Skeletal muscle tissue (tissue), 4 donors: Measurements from ENCODE around the gene OR13A1. TPM values are rescaled to one million over a fixed set of nuclear protein-coding genes. Genes with fewer than 3 reads are reported as not detected.
"Not testable (repeated sequence)": the region's sequence is repeated elsewhere in the genome, so short reads cannot be mapped to it uniquely, and the experiment has no call there.

Experiments
- H3K27ac ChIP-seq: one replicate; pipeline ENCODE4 v1.7.0; 2013; ENCODE audit warnings: mild to moderate bottlenecking, low read depth, low read length, inconsistent platforms
- H3K27me3 ChIP-seq, 3 donors: one replicate each; pipeline ENCODE4 v1.7.0; 2013; ENCODE audit warnings: low read length in 3 of 3; ENCODE audit not compliant: control insufficient read depth in 3 of 3, insufficient read depth in 3 of 3
- H3K36me3 ChIP-seq, 3 donors: one replicate each; pipeline ENCODE4 v1.7.0; 2013; ENCODE audit warnings: low read length in 3 of 3; ENCODE audit not compliant: control insufficient read depth in 3 of 3, insufficient read depth in 3 of 3
- H3K4me1 ChIP-seq, 3 donors: one replicate each; pipeline ENCODE4 v1.7.0; 2013; ENCODE audit warnings: low read length in 3 of 3, mild to moderate bottlenecking in 3 of 3; ENCODE audit not compliant: control insufficient read depth in 3 of 3, insufficient read depth in 3 of 3
- H3K4me3 ChIP-seq, 3 donors: one replicate each; pipeline ENCODE4 v1.7.0; 2013; ENCODE audit warnings: low read length in 3 of 3
- H3K9ac ChIP-seq, 3 donors: one replicate each; pipeline ENCODE4 v1.7.0; 2013; ENCODE audit warnings: low read length in 3 of 3, mild to moderate bottlenecking in 3 of 3, moderate library complexity in 2 of 3, low read depth in 1 of 3
- H3K9me3 ChIP-seq, 3 donors: one replicate each; pipeline ENCODE4 v1.7.0; 2013; ENCODE audit warnings: low read length in 3 of 3; ENCODE audit not compliant: control insufficient read depth in 3 of 3
- total RNA-seq: library from RNA; depleted of rRNA; stranded (reverse); fragments of >200 nt; gene quantifications from one replicate; pipeline ENCODE4 v1.2.3, GENCODE V29; 2014
- donor health status: Osteomylitis.

OR13A1 gene
- total RNA-seq, 1 donor from 2014 or later = not detected

- no peak overlapping the region for H3K9ac ChIP-seq
- H3K36me3 ChIP-seq = no peaks in the 10 kb centered on the region
- no peak overlapping the region for H3K27ac ChIP-seq
- H3K27me3 ChIP-seq = peaks cover 0 to 8% (median 5%) of the 10 kb centered on the region in 3 donors
- H3K4me3 ChIP-seq = no peak overlapping the region
- H3K4me1 ChIP-seq = no peaks in the 10 kb centered on the region
- peaks cover 0 to 4% (median 3%) of the 10 kb centered on the region in 3 donors for H3K9me3 ChIP-seq
These were observed 54.1 kb downstream of the OR13A1 start for GRCh38 chr10:45261243-45261775.

GRCh38 chr10:45260635-45261034, 54.8 kb downstream of the OR13A1 start:
- not testable (repeated sequence) for H3K4me3 ChIP-seq, H3K9ac ChIP-seq, H3K27ac ChIP-seq, H3K36me3 ChIP-seq, H3K4me1 ChIP-seq, H3K9me3 ChIP-seq, H3K27me3 ChIP-seq

- H3K27ac ChIP-seq, H3K4me3 ChIP-seq, H3K4me1 ChIP-seq, H3K9ac ChIP-seq, H3K9me3 ChIP-seq, H3K27me3 ChIP-seq, H3K36me3 ChIP-seq: not testable (repeated sequence)
These were observed 55.5 kb downstream of the OR13A1 start for GRCh38 chr10:45259786-45260495.

GRCh38 chr10:45257600-45257999, 57.8 kb downstream of the OR13A1 start:
- no peaks in the 10 kb centered on the region for H3K27me3 ChIP-seq
- H3K9me3 ChIP-seq = no peaks in the 10 kb centered on the region
- H3K9ac ChIP-seq = no peak overlapping the region
- H3K27ac ChIP-seq = no peak overlapping the region
- no peaks in the 10 kb centered on the region for H3K36me3 ChIP-seq
- H3K4me1 ChIP-seq = no peaks in the 10 kb centered on the region
- H3K4me3 ChIP-seq = no peak overlapping the region

- Histone ChIP-seq H3K9ac (no peak overlapping the region), H3K27ac (no peak overlapping the region), H3K9me3 (no peaks in the 10 kb centered on the region), H3K4me3 (no peak overlapping the region), H3K27me3 (no peaks in the 10 kb centered on the region), H3K36me3 (no peaks in the 10 kb centered on the region), H3K4me1 (no peaks in the 10 kb centered on the region)
These were observed 59.2 kb downstream of the OR13A1 start for GRCh38 chr10:45256246-45256645.

- H3K9me3 ChIP-seq = no peaks in the 10 kb centered on the region
- H3K36me3 ChIP-seq = no peaks in the 10 kb centered on the region
- H3K4me3 ChIP-seq = no peak overlapping the region
- H3K27me3 ChIP-seq = no peaks in the 10 kb centered on the region
- H3K4me1 ChIP-seq = no peaks in the 10 kb centered on the region
- H3K9ac ChIP-seq = no peak overlapping the region
- no peak overlapping the region for H3K27ac ChIP-seq
These were observed 59.7 kb downstream of the OR13A1 start for GRCh38 chr10:45255706-45256105.

GRCh38 chr10:45254892-45255291, 60.5 kb downstream of the OR13A1 start:
- H3K4me1 ChIP-seq = no peaks in the 10 kb centered on the region
- no peak overlapping the region for H3K9ac ChIP-seq
- no peak overlapping the region for H3K27ac ChIP-seq
- no peak overlapping the region for H3K4me3 ChIP-seq
- no peaks in the 10 kb centered on the region for H3K9me3 ChIP-seq
- H3K36me3 ChIP-seq = no peaks in the 10 kb centered on the region
- H3K27me3 ChIP-seq = no peaks in the 10 kb centered on the region

- no peaks in the 10 kb centered on the region for H3K4me1 ChIP-seq
These were observed 62.1 kb downstream of the OR13A1 start for GRCh38 chr10:45253183-45253914.

More at GRCh38 chr10:45253183-45253914, 62.1 kb downstream of the OR13A1 start:
- Histone ChIP-seq H3K27ac (no peak overlapping the region), H3K4me3 (no peak overlapping the region), H3K27me3 (peaks cover 0 to 4% (median 0%) of the 10 kb centered on the region in 3 donors), H3K9ac (no peak overlapping the region), H3K36me3 (no peaks in the 10 kb centered on the region), H3K9me3 (no peaks in the 10 kb centered on the region)
